H1 (cell line): Measurements from ENCODE around the gene OSR1. TPM values are rescaled to one million over a fixed set of nuclear protein-coding genes. Genes with fewer than 3 reads are reported as not detected.

Experiments used
- ATF2 ChIP-seq: IDR thresholded peaks from 2 replicates; pipeline ENCODE4 v1.6.1; 2012; ENCODE audit warnings: low read length, inconsistent platforms
- BCL11A ChIP-seq, 2 experiments: IDR thresholded peaks; one replicate each; pipeline ENCODE4 v1.6.1; 2011; ENCODE audit warnings: low read depth in 2 of 2, low read length in 2 of 2, mild to moderate bottlenecking in 2 of 2
- CHD7 ChIP-seq: fragments of 300-600 bp; sonication (generic); IDR thresholded peaks from 2 replicates; pipeline ENCODE4 v1.7.1; 2012; ENCODE audit warnings: low read length, moderate library complexity, mild to moderate bottlenecking, inconsistent platforms; ENCODE audit not compliant: insufficient replicate concordance
- GABPA ChIP-seq: IDR thresholded peaks from 2 replicates; pipeline ENCODE4 v1.6.1; 2011; ENCODE audit warnings: mild to moderate bottlenecking, low read length, moderate library complexity, borderline replicate concordance; ENCODE audit not compliant: insufficient read depth
- KDM5A ChIP-seq: fragments of 200-600 bp; IDR thresholded peaks from 2 replicates; pipeline ENCODE4 v1.7.1; 2012; ENCODE audit warnings: mild to moderate bottlenecking, low read length, inconsistent platforms, mixed read lengths
- MAX ChIP-seq: IDR thresholded peaks from 2 replicates; pipeline ENCODE4 v1.6.1; 2012; ENCODE audit warnings: inconsistent platforms
- RXRA ChIP-seq: IDR thresholded peaks from 2 replicates; pipeline ENCODE4 v1.6.1; 2011; ENCODE audit warnings: low read depth, mild to moderate bottlenecking, low read length, moderate library complexity; ENCODE audit not compliant: insufficient read depth
- TAF7 ChIP-seq: optimal IDR thresholded peaks from 2 replicates; pipeline ENCODE3; 2011; ENCODE audit warnings: low read depth, mild to moderate bottlenecking, inconsistent platforms, low read length, moderate library complexity, borderline replicate concordance
- polyA plus RNA-seq, 7 experiments: library from polyadenylated mRNA; depleted of rRNA in 3 of 7; stranded (reverse) in 5 of 7; unstranded in 2 of 7; fragments of >200 nt in 5 of 7; fragments of 200-250 nt in 2 of 7; gene quantifications; 1 replicate in 5 of 7; 2 replicates in 1 of 7; 4 replicates in 1 of 7; pipeline versions ENCODE4 v1.2.1 to v1.2.3, GENCODE V29; 2011 to 2013; ENCODE audit warnings: missing spikeins in 2 of 7, mixed read lengths in 2 of 7
- total RNA-seq: library from RNA; stranded (reverse); fragmentation: NEBNext Ultra II Directional; extraction: Animal tissue kit (Norgen Biotek cat#: 25700); gene quantifications from 2 replicates; pipeline ENCODE4 v1.2.1, GENCODE V29; 2021

OSR1 gene
- total and polyA plus RNA-seq, 2 of the 8 experiments (the other 6 are each of a cell fraction or from before 2014, with no cell fraction given), result 0.05 to 0.22 TPM

GRCh38 chr2:19346983-19347618 is 11.3 kb downstream of the OSR1 start (continued):
- TF ChIP-seq CHD7 (no peak), GABPA (no peak), KDM5A (no peak), ATF2 (no peak), RXRA (no peak), MAX (no peak), BCL11A (IDR thresholded peaks at IDR 0.05; ENCODE audit: low read depth in 2 of 2, low read length in 2 of 2) (no peak), TAF7 (no peak)
- TF ChIP-seq, all 59 proteins: peak for 0
